IMR-90 (cell line): ENCODE results near the gene MS4A10. TPM values are rescaled to one million over a fixed set of nuclear protein-coding genes. Genes with fewer than 3 reads are reported as not detected.

ENCODE experiments used
- ATAC-seq: fragments of 200-7000 bp; cut with Tn5 transposase; 2 replicates; pipeline ENCODE4 v1.9.1; 2020; ENCODE audit warnings: low read depth, mild to moderate bottlenecking, moderate library complexity
- BruUV-seq: library from RNA; stranded (reverse); fragments of 400-500 nt; replicated peaks from 2 replicates; lab custom pipeline; 2021; lab: Mats Ljungman, UMichigan
- CTCF ChIA-PET: fragments of 300-600 bp; formaldehyde crosslinking; extraction: SDS; loops from one replicate; lab custom pipeline; 2021; ENCODE audit warnings: antibody characterized with exemption; lab: Yijun Ruan, JAX
- POLR2A ChIA-PET: fragments of 300-600 bp; sonication (Branson Sonifier 250); formaldehyde crosslinking; loops from one replicate; lab custom pipeline; 2022; ENCODE audit warnings: antibody characterized with exemption; ENCODE audit not compliant: unreplicated experiment; lab: Charles Lee
- DNase-seq: peaks from one replicate; pipeline ENCODE4 v3.0.0; 2013
- H2AFZ ChIP-seq: replicated peaks from 2 replicates; pipeline ENCODE3; 2013; ENCODE audit warnings: low read length, mild to moderate bottlenecking; ENCODE audit not compliant: poor library complexity
- H2AK5ac ChIP-seq: 2 replicates; pipeline ENCODE4 v1.6.1; 2013; ENCODE audit warnings: low read depth, low read length, inconsistent platforms
- H2AK9ac ChIP-seq: replicated peaks from 2 replicates; pipeline ENCODE3; 2013; ENCODE audit warnings: mild to moderate bottlenecking, low read depth, low read length, moderate library complexity; ENCODE audit not compliant: poor library complexity
- H2BK120ac ChIP-seq: 2 replicates; pipeline ENCODE4 v1.6.1; 2013; ENCODE audit warnings: low read depth, low read length, inconsistent platforms
- H2BK15ac ChIP-seq: 3 replicates; pipeline ENCODE4 v1.6.1; 2013; ENCODE audit warnings: low read depth, low read length, inconsistent platforms
- H2BK20ac ChIP-seq: 2 replicates; pipeline ENCODE4 v1.6.1; 2013; ENCODE audit warnings: low read depth, mild to moderate bottlenecking, inconsistent platforms, low read length, moderate library complexity
- H2BK5ac ChIP-seq: 2 replicates; pipeline ENCODE4 v1.6.1; 2013; ENCODE audit warnings: mild to moderate bottlenecking, low read depth, low read length, inconsistent platforms; ENCODE audit not compliant: poor library complexity, severe bottlenecking
- H3K14ac ChIP-seq: replicated peaks from 2 replicates; pipeline ENCODE4 v1.6.1; 2013; ENCODE audit warnings: low read depth, low read length, inconsistent platforms
- H3K18ac ChIP-seq: 2 replicates; pipeline ENCODE4 v1.6.1; 2013; ENCODE audit warnings: low read depth, low read length, control low read depth
- H3K23ac ChIP-seq: 2 replicates; pipeline ENCODE4 v1.6.1; 2013; ENCODE audit warnings: low read depth, low read length, inconsistent platforms
- H3K27ac ChIP-seq: 2 replicates; pipeline ENCODE4 v1.5.1; 2013; ENCODE audit warnings: mild to moderate bottlenecking, control low read depth, low read length; ENCODE audit not compliant: insufficient read depth
- H3K27me3 ChIP-seq: 2 replicates; pipeline ENCODE4 v1.6.1; 2013; ENCODE audit warnings: low read length; ENCODE audit not compliant: control insufficient read depth, insufficient read depth
- H3K36me3 ChIP-seq: 2 replicates; pipeline ENCODE4 v1.6.1; 2013; ENCODE audit warnings: low read length, mixed read lengths; ENCODE audit not compliant: control insufficient read depth, insufficient read depth
- H3K4ac ChIP-seq: 2 replicates; pipeline ENCODE4 v1.6.1; 2013; ENCODE audit warnings: low read depth, low read length, inconsistent platforms
- H3K4me1 ChIP-seq: 2 replicates; pipeline ENCODE4 v1.6.1; 2013; ENCODE audit warnings: low read length, mixed read lengths; ENCODE audit not compliant: control insufficient read depth, insufficient read depth
- H3K4me2 ChIP-seq: 2 replicates; pipeline ENCODE4 v1.6.1; 2013; ENCODE audit warnings: low read depth, mild to moderate bottlenecking, control low read depth, low read length, moderate library complexity
- H3K4me3 ChIP-seq: 2 replicates; pipeline ENCODE4 v1.5.1; 2013; ENCODE audit warnings: low read depth, mild to moderate bottlenecking, control low read depth, low read length, moderate library complexity; ENCODE audit not compliant: insufficient read depth
- H3K56ac ChIP-seq: 2 replicates; pipeline ENCODE4 v1.6.1; 2013; ENCODE audit warnings: low read length, inconsistent platforms; ENCODE audit not compliant: insufficient read depth; ENCODE audit errors: extremely low read depth
- H3K79me1 ChIP-seq, 2 experiments: 2 replicates each; pipeline ENCODE4 v1.6.1; 2013; ENCODE audit warnings: low read length in 2 of 2, inconsistent platforms in 1 of 2, low read depth in 1 of 2
- H3K9ac ChIP-seq: 2 replicates; pipeline ENCODE4 v1.6.1; 2013; ENCODE audit warnings: low read depth, low read length, control low read depth
- H3K9me1 ChIP-seq: 2 replicates; pipeline ENCODE4 v1.6.1; 2013; ENCODE audit warnings: low read length, inconsistent platforms; ENCODE audit not compliant: insufficient read depth
- H3K9me3 ChIP-seq: 2 replicates; pipeline ENCODE4 v1.6.1; 2013; ENCODE audit warnings: low read length; ENCODE audit not compliant: control insufficient read depth, insufficient read depth
- H4K20me1 ChIP-seq: 2 replicates; pipeline ENCODE4 v1.6.1; 2013; ENCODE audit warnings: low read length, inconsistent platforms; ENCODE audit not compliant: insufficient read depth
- H4K5ac ChIP-seq: 2 replicates; pipeline ENCODE4 v1.6.1; 2013; ENCODE audit warnings: mild to moderate bottlenecking, low read depth, low read length, control low read depth
- H4K8ac ChIP-seq, 2 experiments: 2 replicates each; pipeline ENCODE4 v1.6.1; 2013; ENCODE audit warnings: low read depth in 2 of 2, low read length in 2 of 2, control low read depth in 1 of 2, inconsistent platforms in 1 of 2
- H4K91ac ChIP-seq: 2 replicates; pipeline ENCODE4 v1.6.1; 2013; ENCODE audit warnings: low read depth, low read length, inconsistent platforms; ENCODE audit not compliant: insufficient read depth
- CEBPB ChIP-seq: IDR thresholded peaks from 2 replicates; pipeline ENCODE4 v1.6.1; 2012; ENCODE audit warnings: low read depth, low read length, improper control_type of control experiment
- RCOR1 ChIP-seq: IDR thresholded peaks from 2 replicates; pipeline ENCODE4 v1.6.1; 2012; ENCODE audit warnings: mild to moderate bottlenecking, low read length, improper control_type of control experiment; ENCODE audit not compliant: insufficient replicate concordance
- WGBS, 2 experiments: methylation state at CpG; one replicate each; pipeline versions ENCODE4 v1.1.5 to v1.1.7; 2013; ENCODE audit warnings: missing lambda C conversion rate in 2 of 2; ENCODE audit not compliant: insufficient read length in 1 of 2; ENCODE audit errors: extremely low coverage in 2 of 2; 5-methylcytosine and 5-hydroxymethylcytosine counted together
- dilution Hi-C: fragments of 300-500 bp; cut with HindIII; formaldehyde crosslinking; loops from one replicate; pipeline ENCODE4 v1.14.3; 2018; ENCODE audit warnings: low sequenced_read_pairs; ENCODE audit not compliant: unreplicated experiment
- in situ Hi-C: fragments of 300-500 bp; cut with MboI; formaldehyde crosslinking; loops from 3 replicates; pipeline ENCODE4 v1.14.3; 2019; ENCODE audit warnings: low sequenced_read_pairs, inconsistent platforms, mixed read lengths
- intact Hi-C: fragments of 100-400 bp; cut with micrococcal nuclease; formaldehyde crosslinking; loops from 2 replicates; pipeline ENCODE4 v1.10.0; 2022
- polyA plus RNA-seq, 3 experiments: library from polyadenylated mRNA; depleted of rRNA; stranded (reverse); fragments of >200 nt; gene quantifications; 2 replicates each; pipeline ENCODE4 v1.2.3, GENCODE V29; 2012; ENCODE audit warnings: low replicate concordance in 1 of 3
- total RNA-seq: library from RNA; depleted of rRNA; stranded (reverse); fragments of >200 nt; gene quantifications from 2 replicates; pipeline ENCODE4 v1.2.3, GENCODE V29; 2012
- TF ChIP-seq, protein P1 (sequence below): conservative IDR thresholded peaks from 2 replicates; pipeline ENCODE4 v1.5.1; 2012; ENCODE audit warnings: mild to moderate bottlenecking, low read depth, low read length, improper control_type of control experiment

Gene MS4A10
- total and polyA plus RNA-seq, 2 of the 4 experiments (the other 2 are of a cell fraction), result not detected

GRCh38 chr11:60767388-60767811, 17.7 kb upstream of the MS4A10 start:
- DNase-seq (no peak), ATAC-seq (peak; percentile 48; the same call in 1 of the 2 replicates)
- ChIA-PET CTCF (interaction anchor here (0.6 kb wide), 1 partner anchor 10 kb away, joined by 3 read pairs; no protein-coding TSS in a partner anchor), POLR2A (no interaction called here)
- Histone ChIP-seq H4K91ac (no peak overlapping the region), H3K79me1 (no peaks in the 10 kb centered on the region), H4K5ac (no peak overlapping the region), H3K4me1 (no peaks in the 10 kb centered on the region), H2BK120ac (no peak overlapping the region), H4K20me1 (no peaks in the 10 kb centered on the region), H2AK9ac (no peak overlapping the region), H2AFZ (no peak overlapping the region), H3K4me3 (no peak overlapping the region), H3K4me2 (no peak overlapping the region), H3K14ac (no peak overlapping the region), H2BK15ac (no peak overlapping the region), H4K8ac (no peak overlapping the region), H3K36me3 (no peaks in the 10 kb centered on the region), H3K56ac (no peak overlapping the region), H3K27me3 (peaks cover 11% of the 10 kb centered on the region), H3K9me3 (no peaks in the 10 kb centered on the region), H3K27ac (no peak overlapping the region), H2BK5ac (no peak overlapping the region), H3K23ac (no peak overlapping the region), H3K18ac (no peak overlapping the region), H2AK5ac (no peak overlapping the region), H3K9ac (no peak overlapping the region), H2BK20ac (no peak overlapping the region), H3K9me1 (no peaks in the 10 kb centered on the region), H3K4ac (no peak overlapping the region)
- dilution Hi-C loops (no loop called here), in situ Hi-C loops (no loop called here), intact Hi-C loops (no loop called here)
- TF ChIP-seq, protein P1, sequence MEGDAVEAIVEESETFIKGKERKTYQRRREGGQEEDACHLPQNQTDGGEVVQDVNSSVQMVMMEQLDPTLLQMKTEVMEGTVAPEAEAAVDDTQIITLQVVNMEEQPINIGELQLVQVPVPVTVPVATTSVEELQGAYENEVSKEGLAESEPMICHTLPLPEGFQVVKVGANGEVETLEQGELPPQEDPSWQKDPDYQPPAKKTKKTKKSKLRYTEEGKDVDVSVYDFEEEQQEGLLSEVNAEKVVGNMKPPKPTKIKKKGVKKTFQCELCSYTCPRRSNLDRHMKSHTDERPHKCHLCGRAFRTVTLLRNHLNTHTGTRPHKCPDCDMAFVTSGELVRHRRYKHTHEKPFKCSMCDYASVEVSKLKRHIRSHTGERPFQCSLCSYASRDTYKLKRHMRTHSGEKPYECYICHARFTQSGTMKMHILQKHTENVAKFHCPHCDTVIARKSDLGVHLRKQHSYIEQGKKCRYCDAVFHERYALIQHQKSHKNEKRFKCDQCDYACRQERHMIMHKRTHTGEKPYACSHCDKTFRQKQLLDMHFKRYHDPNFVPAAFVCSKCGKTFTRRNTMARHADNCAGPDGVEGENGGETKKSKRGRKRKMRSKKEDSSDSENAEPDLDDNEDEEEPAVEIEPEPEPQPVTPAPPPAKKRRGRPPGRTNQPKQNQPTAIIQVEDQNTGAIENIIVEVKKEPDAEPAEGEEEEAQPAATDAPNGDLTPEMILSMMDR, result peak; percentile 23; the same call in 1 of the 2 replicates
- TF ChIP-seq CEBPB (no peak), RCOR1 (no peak)
- no TSS peak for BruUV-seq
- 13% methylated on average over 7 of the region's 26 CpGs; no CpG with 5 or more reads in 1 of the 2 experiments for WGBS, 2 experiments
